Stimulated activated CD8-positive, alpha-beta memory T cell treated with anti-CD3 and anti-CD28 coated beads, Interleukin-7, amount 100 ng/mL, for 1 hour (primary cell): ENCODE data around the gene FRAT1.
A peak's percentile ranks its signal among the peaks of the same experiment; 100 is the strongest.

Experiments used
- DNase-seq, 2 donors: peaks; one replicate each; pipeline ENCODE4 v3.0.0-alpha.2; 2020; ENCODE audit warnings: low read depth in 2 of 2

The FRAT1 gene

GRCh38 chr10:97307866-97308780 is 10.9 kb upstream of the FRAT1 start:
- no peak for DNase-seq

- no peak for DNase-seq
Measured at GRCh38 chr10:97311111-97311626, 7.9 kb upstream of the FRAT1 start.

- no peak for DNase-seq
Measured at GRCh38 chr10:97312897-97313296, 6.2 kb upstream of the FRAT1 start.

- DNase-seq, result no peak
Measured at GRCh38 chr10:97314671-97315070, 4.4 kb upstream of the FRAT1 start.

GRCh38 chr10:97319671-97320479 is 804 bp downstream of the FRAT1 start:
- peak; percentile 27 to 45 for DNase-seq

- DNase-seq, result no peak
Measured at GRCh38 chr10:97320480-97321031, 1.5 kb downstream of the FRAT1 start.

- DNase-seq, result no peak
Measured at GRCh38 chr10:97321032-97321803, 2.1 kb downstream of the FRAT1 start.

- no peak for DNase-seq
Measured at GRCh38 chr10:97321804-97322190, 2.7 kb downstream of the FRAT1 start.

- no peak for DNase-seq
Measured at GRCh38 chr10:97323501-97323900, 4.4 kb downstream of the FRAT1 start.

- no peak for DNase-seq
Measured at GRCh38 chr10:97325754-97326153, 6.7 kb downstream of the FRAT1 start.

- DNase-seq, result no peak
Measured at GRCh38 chr10:97327348-97328294, 8.6 kb downstream of the FRAT1 start.

GRCh38 chr10:97328646-97329453 is 9.8 kb downstream of the FRAT1 start:
- DNase-seq, result no peak

GRCh38 chr10:97329766-97330165 is 10.7 kb downstream of the FRAT1 start:
- DNase-seq, result no peak

GRCh38 chr10:97331153-97331703 is 12.2 kb downstream of the FRAT1 start:
- DNase-seq, result no peak

- no peak for DNase-seq
Measured at GRCh38 chr10:97332591-97333350, 13.7 kb downstream of the FRAT1 start.

GRCh38 chr10:97333351-97333600 is 14.2 kb downstream of the FRAT1 start:
- no peak for DNase-seq

GRCh38 chr10:97333601-97334369 is 14.7 kb downstream of the FRAT1 start:
- DNase-seq, result no peak
